GM18868 (cell line): ENCODE results near the gene LDLR.

Experiments
- ATAC-seq: cut with Tn5 transposase; IDR thresholded peaks from one replicate; pipeline ENCODE4 v1.9.1; 2021; ENCODE audit warnings: mild to moderate bottlenecking, moderate library complexity; ENCODE audit not compliant: unreplicated experiment

Gene LDLR

DNA sequence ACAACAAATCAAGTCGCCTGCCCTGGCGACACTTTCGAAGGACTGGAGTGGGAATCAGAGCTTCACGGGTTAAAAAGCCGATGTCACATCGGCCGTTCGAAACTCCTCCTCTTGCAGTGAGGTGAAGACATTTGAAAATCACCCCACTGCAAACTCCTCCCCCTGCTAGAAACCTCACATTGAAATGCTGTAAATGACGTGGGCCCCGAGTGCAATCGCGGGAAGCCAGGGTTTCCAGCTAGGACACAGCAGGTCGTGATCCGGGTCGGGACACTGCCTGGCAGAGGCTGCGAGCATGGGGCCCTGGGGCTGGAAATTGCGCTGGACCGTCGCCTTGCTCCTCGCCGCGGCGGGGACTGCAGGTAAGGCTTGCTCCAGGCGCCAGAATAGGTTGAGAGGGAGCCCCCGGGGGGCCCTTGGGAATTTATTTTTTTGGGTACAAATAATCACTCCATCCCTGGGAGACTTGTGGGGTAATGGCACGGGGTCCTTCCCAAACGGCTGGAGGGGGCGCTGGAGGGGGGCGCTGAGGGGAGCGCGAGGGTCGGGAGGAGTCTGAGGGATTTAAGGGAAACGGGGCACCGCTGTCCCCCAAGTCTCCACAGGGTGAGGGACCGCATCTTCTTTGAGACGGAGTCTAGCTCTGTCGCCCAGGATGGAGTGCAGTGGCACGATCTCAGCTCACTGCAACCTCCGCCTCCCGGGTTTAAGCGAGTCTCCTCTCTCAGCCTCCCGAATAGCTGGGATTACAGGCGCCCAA, at the start of gene LDLR:
LDLR (plus strand) TSS at position 210 of the 760 bp plus-strand sequence; CDS start at position 296, 86 bp downstream.
- no peak for ATAC-seq

DNA sequence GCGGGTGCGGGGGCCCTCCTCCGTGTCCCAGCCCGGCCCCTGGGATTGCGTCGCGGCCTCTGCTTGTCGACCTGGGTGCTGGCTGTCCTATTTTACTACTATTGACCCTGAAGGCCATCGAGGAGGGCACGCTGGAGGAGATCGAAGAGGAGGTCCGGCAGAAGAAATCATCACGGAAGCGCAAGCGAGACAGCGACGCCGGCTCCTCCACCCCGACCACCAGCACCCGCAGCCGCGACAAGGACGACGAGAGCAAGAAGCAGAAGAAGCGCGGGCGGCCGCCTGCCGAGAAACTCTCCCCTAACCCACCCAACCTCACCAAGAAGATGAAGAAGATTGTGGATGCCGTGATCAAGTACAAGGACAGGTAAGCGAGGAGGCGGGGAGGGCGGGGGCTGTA, 48.1 kb upstream of the LDLR start:
- no peak for ATAC-seq

DNA sequence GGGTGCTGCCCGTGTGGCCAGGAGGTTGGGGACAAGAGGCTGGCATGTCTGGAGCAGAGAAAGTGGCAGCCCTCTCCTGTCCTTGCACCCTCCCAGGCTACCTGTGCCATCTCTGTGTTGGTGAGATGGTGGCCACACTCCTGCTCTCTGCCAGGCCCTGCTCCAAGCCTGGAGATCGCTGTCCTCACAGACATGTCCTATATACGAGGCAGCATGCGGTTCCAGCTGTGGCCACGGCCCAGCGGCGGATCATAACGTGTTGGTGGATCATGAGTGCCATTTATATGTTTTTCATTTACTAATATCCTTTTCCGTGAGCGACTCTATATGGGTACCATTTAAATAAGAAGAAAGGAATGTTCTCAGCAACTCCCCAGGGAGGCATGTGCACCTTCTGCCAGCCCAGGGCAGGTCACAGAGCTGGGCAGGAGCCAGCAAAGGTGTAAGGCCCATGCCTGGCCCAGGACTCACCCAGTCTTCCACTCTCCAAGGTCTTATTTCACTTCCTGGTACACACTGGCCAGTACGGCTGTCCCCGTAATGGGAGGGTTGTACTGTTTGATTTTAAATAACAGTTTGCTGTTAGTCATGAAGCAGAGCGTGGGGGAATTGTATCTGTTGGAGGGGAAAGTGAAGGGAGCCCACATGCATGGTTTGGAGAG, 47.2 kb upstream of the LDLR start:
- ATAC-seq: no peak

DNA sequence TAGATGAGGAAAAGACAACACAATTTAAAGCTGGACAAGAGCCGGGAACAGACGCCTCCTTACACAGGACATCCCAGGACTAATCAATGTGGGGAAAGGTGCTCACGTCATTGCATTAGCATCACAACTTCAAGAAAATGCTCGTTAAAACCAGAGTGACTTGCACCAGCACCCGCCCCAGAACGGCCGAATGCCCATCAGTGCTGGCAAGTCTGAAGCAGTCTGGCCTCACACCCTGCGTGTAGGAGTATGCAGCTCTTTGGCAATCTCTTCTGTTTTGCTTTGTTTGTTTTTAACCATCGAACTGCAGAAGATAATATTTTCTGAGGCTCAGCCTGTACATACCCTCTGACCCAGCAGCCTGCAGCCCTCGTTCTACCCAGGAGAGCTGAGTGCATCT, 44.8 kb upstream of the LDLR start:
- ATAC-seq: no peak

DNA sequence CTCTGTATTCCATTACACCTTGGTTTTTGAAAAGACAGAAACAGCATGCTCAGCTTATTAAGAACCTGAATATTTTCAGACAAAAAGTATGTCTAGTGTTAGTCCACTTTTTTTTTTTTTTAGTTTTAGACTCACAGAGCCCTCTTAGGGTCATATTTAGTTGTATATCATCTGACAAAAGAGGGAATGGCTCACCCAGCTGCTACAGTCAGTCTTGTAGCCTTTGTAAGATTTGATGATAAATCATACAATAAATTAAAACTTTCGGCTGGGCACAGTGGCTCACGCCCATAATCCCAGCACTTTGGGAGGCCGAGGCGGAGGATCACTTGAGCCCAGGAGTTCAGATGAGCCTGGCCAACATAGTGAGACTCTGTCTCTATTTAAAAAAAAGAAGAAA, 43.7 kb upstream of the LDLR start:
- no peak for ATAC-seq

DNA sequence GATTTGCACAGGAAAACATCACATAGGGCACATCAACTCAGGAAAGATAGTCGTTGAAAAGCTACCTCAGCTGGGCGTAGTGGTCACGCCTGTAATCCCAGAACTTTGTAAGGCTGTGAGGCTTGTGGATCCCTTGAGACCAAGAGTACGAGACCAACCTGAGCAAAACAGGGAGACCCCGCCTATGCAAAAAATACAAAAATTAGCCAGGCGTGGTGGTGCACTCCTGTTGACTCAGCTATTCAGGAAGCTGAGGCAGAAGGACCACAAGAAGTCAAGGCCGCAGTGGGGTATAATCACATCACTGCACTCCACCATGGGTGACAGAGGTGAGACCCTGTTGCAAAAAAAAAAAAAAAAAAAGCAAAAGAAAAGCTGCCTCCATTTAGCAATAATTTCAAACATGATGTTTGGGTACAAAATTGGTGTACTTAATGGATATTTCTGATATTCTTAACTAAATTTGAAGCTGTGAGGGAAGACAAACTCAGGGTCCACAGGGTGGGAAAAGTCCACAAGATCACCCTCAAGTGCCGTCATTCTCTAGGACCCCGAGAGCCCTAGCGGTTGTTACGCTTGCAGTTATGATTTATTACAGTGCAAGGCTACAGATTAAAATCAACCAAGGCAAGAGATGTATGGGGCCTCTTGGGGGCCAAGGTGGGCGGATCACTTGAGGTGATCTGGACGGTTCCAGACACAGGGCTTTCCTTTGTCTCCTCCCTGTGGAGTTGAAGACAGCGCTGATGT, 42.5 kb upstream of the LDLR start:
- no peak for ATAC-seq

DNA sequence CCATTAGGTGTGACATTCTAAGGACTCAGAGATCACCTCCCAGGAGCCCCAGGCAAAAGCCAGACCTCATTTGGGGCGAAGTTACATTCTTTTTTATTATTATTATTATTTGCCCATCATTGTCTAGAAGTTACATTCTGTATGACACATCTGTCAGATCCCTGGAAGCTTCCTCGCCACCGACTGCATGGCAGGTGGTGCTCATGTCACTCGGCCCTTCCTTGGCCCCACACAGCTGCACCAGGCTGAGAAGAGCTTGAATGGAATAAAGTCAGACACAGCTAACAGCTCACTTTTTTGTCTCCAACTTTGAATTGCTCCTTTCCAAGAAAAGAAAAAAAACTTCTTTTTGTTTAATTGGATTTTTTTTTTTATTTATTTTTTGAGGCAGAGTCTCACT, 41.4 kb upstream of the LDLR start:
- ATAC-seq: no peak

DNA sequence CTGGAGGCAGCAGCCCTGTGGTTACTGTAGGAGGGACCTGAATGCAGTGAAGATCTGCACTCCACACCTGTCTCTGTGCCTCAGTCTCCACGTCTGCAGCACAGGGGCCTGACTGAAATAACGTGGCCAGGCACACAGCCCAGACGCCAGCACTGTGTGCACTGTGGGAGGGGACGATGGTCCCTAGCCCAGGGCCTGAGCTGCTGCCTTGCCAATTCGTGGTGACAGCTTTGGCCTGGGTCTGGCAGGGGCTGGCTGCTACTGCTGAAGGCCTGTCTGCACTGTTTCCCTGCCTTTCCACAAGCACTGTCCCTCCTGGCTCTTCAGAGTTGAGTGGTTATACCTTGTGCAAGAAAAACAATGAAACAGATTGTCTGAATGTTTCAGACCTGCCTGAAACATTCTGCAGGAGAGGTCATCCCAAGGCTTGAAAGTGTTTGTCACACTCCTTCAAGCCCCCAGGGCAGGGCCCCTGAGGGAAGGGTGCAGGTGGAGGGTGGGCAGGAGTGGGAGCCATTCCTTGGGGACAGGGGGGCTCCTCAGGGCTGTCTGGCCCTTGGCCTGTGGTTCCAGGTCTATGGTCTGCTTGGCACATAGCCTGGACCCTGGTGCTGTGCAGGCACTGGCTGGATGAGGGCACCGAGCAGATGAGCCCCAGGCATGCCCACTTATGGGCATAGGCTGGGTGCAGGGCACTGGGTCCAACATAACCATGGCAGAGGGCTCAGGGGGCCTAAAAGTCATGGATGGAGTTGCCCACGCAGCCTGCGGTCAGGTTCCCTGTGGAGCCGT, 38.7 kb upstream of the LDLR start:
- no peak for ATAC-seq

DNA sequence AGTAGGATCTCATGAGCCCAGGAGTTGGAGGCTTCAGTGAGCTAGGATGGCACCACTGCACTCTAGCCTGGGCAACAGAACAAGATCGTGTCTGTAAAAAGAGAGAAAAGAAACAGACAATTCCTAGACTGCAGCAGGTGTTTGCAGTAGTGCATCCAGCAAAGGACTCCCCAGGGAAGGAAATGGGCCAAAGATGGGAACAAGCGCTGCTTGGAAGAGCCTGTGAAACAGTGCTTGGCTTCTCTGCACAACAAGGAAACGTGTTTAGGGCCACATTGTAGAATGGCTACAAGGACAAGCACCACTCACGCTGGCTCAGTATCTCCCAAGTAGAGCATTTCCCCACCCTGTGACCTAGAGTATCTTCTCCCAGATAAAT, 35.5 kb upstream of the LDLR start:
- no peak for ATAC-seq

DNA sequence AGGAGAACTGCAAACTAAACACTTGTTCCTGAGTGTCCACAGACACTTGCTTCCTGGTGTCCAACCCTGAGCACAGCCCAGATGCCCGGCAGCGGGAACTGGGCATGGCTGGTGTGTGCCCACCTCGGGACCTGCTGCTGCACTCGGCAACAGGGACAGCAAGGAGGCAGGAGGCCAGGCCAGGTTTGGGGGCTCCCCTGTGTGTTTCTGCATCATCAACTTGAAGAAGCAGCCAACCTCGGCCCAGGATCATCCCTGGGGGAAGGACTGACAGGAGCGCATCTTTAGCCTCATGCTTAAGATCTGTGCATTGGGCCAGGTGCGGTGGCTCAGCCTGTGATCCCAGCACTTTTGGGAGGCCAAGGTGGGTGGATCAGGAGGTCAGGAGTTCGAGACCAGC, 35.1 kb upstream of the LDLR start:
- ATAC-seq: no peak

DNA sequence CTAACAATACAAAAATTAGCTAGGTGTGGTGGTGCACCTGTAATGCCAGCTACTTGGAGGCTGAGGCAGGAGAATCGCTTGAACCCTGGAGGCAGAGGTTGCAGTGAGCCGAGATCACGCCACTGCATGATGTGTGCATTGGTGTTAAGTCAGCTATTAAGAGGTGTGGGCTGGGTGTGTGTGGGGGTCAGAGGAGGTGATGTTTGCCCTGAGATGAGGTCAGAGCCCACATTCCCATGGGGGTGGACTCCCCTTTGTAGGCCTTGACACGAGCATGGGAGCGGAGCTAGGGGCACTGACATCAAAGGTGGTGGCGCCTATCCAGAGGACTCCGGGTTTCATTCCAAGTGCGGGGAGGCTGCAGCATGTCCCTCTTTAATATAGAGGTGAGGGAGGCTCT, 34.6 kb upstream of the LDLR start:
- ATAC-seq: no peak

DNA sequence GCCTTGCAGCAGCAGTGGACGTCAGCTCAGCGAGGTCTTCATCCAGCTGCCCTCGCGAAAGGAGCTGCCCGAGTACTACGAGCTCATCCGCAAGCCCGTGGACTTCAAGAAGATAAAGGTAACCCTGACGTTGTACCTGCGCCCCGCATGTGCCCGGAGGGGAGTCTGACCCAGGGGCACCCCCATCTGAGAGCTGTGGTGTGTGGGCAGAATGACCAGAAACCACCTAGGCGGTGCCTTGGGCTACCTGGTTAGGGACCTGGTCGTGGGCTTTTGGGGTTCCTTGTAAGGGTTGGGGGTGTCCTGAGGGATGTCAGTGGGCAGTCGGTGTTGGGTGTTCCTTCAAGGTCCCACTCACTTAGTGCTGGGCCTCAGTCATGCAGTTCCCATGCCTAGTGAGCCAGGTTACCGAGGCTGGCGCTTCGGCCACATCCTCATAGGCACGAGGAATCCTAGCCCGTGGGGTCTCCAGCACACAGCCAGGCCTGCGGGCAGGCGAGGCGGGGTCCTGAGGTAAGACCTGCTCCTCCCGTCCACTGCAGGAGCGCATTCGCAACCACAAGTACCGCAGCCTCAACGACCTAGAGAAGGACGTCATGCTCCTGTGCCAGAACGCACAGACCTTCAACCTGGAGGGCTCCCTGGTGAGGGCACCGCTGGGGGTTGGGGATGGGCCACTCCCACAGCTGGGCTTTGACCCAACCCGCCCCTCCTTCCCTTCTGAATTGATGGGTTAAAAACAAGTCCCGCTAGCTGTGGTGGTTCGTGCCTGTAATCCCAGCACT, 30.8 kb upstream of the LDLR start:
- no peak for ATAC-seq

DNA sequence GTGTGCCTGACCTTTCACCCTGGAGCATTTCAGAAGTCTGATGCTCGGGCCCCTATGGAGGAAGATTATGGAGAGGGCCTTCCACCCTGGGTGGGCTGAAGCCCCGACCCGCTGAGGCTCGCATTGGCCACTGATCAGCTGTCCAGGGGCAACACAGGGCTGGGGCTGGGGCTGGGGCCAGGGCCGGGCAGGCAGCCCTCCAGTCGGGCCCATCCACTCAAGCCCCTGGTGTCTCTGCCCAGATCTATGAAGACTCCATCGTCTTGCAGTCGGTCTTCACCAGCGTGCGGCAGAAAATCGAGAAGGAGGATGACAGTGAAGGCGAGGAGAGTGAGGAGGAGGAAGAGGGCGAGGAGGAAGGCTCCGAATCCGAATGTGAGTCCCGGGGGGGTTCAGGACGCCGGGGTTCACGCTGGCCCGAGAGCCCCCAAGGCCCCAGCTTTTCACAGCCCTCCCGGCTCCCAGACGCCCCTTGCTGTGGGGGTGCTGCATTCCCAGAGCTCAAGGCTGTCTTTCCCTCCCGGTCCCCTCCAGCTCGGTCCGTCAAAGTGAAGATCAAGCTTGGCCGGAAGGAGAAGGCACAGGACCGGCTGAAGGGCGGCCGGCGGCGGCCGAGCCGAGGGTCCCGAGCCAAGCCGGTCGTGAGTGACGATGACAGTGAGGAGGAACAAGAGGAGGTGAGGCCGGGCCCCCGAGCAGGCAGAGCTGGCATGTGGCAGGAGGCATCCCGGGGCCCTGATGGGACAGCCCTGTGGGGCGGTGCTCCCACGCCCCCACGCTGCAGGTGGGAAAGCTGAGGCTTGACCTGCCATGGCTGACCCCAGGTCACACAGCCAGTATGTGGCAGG, 29.5 kb upstream of the LDLR start:
- no peak for ATAC-seq

DNA sequence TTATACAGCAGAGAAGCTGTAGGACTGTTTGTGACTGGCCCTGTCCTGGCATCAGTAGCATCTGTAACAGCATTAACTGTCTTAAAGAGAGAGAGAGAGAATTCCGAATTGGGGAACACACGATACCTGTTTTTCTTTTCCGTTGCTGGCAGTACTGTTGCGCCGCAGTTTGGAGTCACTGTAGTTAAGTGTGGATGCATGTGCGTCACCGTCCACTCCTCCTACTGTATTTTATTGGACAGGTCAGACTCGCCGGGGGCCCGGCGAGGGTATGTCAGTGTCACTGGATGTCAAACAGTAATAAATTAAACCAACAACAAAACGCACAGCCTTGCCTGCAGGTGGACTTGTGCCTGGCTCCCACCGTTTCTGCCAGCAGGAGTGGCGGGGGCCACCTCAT, 27.3 kb upstream of the LDLR start:
- ATAC-seq: no peak

DNA sequence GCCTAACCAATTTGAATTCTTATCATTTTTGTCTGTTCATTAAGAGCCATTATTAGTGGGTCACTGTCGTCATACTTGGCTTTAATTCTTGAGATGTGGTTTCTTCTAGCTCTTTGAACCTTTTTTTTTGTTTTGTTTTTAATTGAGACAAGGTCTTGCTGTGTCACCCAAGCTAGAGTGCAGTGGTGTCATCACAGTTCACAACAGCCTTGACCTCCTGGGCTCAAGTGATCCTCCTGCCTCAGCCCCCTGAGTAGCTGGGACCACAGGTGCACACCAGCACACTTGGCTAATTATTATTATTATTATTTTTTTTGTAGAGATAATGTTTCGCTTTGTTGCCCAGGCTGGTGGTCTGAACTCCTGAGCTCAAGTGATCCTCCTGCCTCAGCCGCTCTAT, 25.8 kb upstream of the LDLR start:
- no peak for ATAC-seq

DNA sequence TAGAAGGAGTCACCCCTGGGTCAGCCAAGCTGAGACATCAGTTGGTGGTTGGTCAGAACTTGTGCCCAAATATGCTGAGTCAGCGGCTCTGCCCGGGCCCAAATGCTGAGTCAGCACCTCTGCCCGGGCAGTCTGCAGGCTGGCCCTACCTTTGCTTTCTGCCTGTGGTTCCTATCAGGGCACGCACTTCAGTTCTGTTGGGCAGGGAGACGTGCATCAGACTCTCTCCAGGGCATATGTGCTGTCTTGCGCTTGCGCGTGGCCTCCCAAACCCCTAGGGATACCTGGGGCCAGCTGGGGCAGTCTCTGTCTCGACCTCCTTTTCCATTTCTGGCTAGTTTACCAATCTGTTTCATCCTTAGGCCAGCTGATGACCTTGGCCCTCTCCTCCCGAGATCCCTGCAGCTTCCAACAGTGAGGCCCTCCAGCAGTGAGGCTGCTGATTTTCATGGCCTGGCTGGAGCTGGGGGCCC, 24.4 kb upstream of the LDLR start:
- no peak for ATAC-seq

DNA sequence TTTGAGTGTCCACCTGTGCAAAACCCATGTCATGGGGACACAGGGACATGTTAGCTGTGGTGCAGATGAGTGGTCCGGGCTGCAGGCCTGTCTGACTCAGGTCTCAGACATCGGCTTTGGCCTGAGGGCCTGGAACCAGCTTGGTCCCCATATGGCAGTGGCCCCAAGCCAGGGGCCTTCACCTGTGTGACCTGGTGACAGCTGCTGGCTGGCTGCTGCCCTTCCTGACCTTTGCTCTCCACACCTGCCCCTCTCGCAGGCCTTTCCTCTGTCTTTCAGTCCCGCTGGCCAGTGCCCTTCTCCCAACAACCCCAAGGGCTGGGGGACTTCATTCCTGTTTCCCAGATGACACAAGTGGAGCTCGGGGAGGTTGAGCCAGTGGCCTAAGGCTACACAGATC, 22.9 kb upstream of the LDLR start:
- ATAC-seq: no peak

DNA sequence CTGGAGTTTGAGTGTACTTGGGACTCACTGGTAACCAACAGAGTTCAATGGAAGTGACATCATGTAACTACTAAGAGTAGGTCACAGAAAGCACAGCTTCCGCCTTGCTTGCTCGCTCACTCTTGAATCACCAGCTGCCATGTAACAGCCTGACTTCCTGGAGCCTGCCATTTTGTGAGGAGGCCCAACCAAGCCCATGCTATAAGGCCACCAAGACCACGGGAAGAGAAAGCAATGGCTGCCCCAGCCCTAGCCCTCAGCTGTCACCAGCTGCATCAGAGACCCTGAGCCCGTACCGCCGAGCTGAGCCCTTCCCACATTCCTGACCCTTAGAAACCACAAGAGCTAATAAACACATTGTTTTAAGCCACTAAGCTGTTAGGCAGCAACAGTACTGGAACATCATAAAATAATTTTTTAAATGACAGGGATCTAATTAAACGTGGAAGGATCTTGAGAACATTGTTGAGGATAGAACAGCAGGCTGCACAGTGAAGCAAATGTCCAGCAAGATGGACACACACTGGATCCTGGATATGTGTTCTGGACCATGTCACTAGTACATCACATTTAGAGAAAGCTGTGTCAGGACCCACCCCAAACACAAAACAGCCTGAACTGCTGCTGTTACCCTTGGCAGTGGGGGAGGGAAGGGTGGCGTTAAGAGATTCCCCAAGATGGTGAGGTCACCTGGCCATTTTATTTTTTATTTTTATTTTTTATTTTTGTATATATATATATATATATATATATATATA, 21.7 kb upstream of the LDLR start:
- no peak for ATAC-seq

DNA sequence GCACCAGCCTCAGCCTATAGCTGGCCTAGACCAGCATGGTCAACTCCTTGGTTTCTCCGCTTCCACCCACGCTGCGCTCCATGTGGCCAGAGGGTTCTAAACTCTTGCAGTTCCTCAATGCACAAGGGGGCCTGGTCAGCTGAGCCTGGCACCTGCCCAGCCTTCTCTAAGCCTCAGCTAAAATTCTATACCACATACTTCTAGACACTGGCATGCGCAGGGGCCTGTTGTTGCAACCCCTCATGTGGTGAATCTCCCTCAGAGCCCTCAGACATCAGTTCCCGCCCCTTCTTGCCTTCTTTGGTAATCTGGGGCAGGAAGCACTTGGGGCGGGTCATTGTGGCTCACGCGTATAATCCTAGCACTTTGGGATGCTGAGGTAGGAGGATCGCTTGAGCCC, 19.7 kb upstream of the LDLR start:
- ATAC-seq: no peak
